Ascending aorta (tissue), 2 donors: ENCODE results near the gene NPHP3. TPM values are rescaled to one million over a fixed set of nuclear protein-coding genes. Genes with fewer than 3 reads are reported as not detected.

ENCODE experiments used
- DNase-seq, 2 donors: peaks; one replicate each; pipeline ENCODE4 v3.0.0-alpha.2; 2019; ENCODE audit warnings: low spot score in 2 of 2
- H3K27ac ChIP-seq, 2 donors: fragments of 200-600 bp; sonication (generic); one replicate each; pipeline ENCODE4 v1.5.1; 2016 to 2017; ENCODE audit warnings: mild to moderate bottlenecking in 1 of 2
- H3K27me3 ChIP-seq: fragments of 200-600 bp; sonication (generic); one replicate; pipeline ENCODE4 v1.5.1; 2017
- H3K36me3 ChIP-seq, 2 donors: fragments of 200-600 bp; sonication (generic); one replicate each; pipeline ENCODE4 v1.5.1; 2016
- H3K4me1 ChIP-seq, 2 donors: fragments of 200-600 bp; sonication (generic); one replicate each; pipeline ENCODE4 v1.5.1; 2016 to 2017; ENCODE audit warnings: mild to moderate bottlenecking in 1 of 2
- H3K4me3 ChIP-seq, 2 donors: fragments of 200-600 bp; sonication (generic); one replicate each; pipeline ENCODE4 v1.5.1; 2016 to 2017; ENCODE audit warnings: mild to moderate bottlenecking in 1 of 2
- H3K9me3 ChIP-seq, 2 donors: fragments of 200-600 bp; sonication (generic); one replicate each; pipeline ENCODE4 v1.5.1; 2016
- intact Hi-C: fragments of 100-400 bp; cut with DNase I; formaldehyde crosslinking; loops from one replicate; pipeline ENCODE4 v1.15.1; 2023
- total RNA-seq: library from RNA; depleted of rRNA; stranded (reverse); fragments of >200 nt; gene quantifications from one replicate; pipeline ENCODE4 v1.1.0, GENCODE V29; 2016
- TF ChIP-seq, protein P1 (sequence below), 3 experiments: fragments of 200-600 bp in 2 of 3; fragments of 450-650 bp in 1 of 3; sonication (generic) in 2 of 3; IDR thresholded peaks; one replicate each; pipeline ENCODE4 v1.5.1; 2016 to 2019; ENCODE audit warnings: antibody characterized with exemption in 3 of 3, mild to moderate bottlenecking in 1 of 3, moderate library complexity in 1 of 3

Gene NPHP3
- total RNA-seq, 1 donor from 2014 or later, result 11.9 TPM

DNA sequence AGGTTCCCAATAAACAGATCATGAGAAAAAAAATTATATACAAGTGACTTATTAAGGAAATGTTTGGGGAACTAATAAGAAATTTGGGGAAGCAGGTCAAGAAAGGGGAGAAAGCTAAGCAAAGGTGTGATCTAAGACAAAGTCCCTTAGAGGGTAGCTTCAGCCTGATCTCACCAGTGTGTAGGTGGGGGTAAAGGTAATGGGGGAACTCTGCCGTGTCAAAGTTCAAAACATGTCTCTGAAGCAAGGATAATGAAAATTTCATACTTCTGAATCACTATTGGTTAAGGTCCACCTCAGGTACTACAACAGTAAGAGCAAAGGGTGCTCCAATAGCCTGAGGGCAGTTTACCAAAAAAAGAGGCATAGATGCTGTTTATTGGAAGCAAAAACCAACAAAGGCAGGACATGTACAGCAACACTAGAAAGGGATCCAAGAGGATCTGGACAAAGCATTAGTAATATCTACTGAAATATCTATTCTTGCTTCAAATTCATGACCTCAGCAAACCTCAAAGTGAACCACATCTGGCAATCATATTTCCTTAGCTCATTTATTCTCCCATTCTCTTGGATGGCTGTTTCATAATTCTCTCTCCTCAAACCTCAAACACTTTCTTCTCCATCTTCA, 69.5 kb downstream of the NPHP3 start:
- TF ChIP-seq, protein P1, sequence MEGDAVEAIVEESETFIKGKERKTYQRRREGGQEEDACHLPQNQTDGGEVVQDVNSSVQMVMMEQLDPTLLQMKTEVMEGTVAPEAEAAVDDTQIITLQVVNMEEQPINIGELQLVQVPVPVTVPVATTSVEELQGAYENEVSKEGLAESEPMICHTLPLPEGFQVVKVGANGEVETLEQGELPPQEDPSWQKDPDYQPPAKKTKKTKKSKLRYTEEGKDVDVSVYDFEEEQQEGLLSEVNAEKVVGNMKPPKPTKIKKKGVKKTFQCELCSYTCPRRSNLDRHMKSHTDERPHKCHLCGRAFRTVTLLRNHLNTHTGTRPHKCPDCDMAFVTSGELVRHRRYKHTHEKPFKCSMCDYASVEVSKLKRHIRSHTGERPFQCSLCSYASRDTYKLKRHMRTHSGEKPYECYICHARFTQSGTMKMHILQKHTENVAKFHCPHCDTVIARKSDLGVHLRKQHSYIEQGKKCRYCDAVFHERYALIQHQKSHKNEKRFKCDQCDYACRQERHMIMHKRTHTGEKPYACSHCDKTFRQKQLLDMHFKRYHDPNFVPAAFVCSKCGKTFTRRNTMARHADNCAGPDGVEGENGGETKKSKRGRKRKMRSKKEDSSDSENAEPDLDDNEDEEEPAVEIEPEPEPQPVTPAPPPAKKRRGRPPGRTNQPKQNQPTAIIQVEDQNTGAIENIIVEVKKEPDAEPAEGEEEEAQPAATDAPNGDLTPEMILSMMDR (IDR thresholded peaks at IDR 0.05), result no peak
- Histone ChIP-seq H3K27me3 (no peaks in the 10 kb centered on the region), H3K9me3 (no peaks in the 10 kb centered on the region), H3K36me3 (no peaks in the 10 kb centered on the region), H3K27ac (no peak overlapping the region), H3K4me3 (no peak overlapping the region), H3K4me1 (no peaks in the 10 kb centered on the region)
- no peak for DNase-seq
- intact Hi-C loops, result no loop called here

DNA sequence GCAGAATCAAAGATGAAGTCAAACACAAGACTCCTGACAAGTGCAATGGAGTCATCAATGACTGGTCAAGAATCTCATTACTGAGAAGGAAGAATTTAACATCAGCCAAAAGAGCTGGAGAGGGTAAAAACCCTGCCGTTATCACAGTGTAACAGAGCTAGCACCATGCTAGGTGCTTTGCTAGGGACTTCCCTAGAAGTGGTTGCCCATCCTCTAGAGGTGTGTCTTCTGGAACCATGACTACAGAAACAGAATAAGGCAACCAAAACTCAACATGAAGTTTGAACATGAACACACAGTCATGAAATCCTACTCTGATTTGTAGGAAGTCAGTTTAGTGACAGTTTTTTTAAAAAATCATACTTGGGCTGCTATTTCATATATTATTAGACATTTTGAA, 72.1 kb downstream of the NPHP3 start:
- intact Hi-C loops, result no loop called here
- no peaks in the 10 kb centered on the region for H3K36me3 ChIP-seq
- H3K27ac ChIP-seq, result no peak overlapping the region
- no peaks in the 10 kb centered on the region for H3K9me3 ChIP-seq
- no peaks in the 10 kb centered on the region for H3K4me1 ChIP-seq
- no peaks in the 10 kb centered on the region for H3K27me3 ChIP-seq
- TF ChIP-seq, protein P1 (IDR thresholded peaks at IDR 0.05), result no peak
- H3K4me3 ChIP-seq, result no peak overlapping the region
- DNase-seq, result no peak

DNA sequence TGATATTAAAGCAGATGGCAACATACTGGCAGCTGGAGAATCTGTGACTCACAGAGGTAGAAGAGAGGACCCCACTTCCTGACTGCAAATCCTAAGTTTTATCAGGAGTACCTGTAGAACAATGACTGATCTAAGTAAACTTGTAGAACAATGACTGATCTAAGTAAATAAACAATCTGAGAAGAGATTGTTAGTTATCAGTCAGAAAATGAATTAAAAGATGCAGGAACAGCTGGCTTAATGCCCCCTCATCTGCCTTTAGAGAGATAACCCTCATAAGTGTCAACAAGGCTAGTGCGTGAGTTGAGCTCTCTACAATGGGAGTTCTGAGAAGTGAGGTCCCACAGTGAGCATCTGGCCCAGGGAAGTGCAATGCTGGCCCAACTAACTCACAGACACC, 77.2 kb downstream of the NPHP3 start:
- DNase-seq, result no peak
- Histone ChIP-seq H3K27ac (no peak overlapping the region), H3K4me1 (no peaks in the 10 kb centered on the region), H3K4me3 (no peak overlapping the region), H3K9me3 (no peaks in the 10 kb centered on the region), H3K27me3 (no peaks in the 10 kb centered on the region), H3K36me3 (peaks cover 0 to 12% of the 10 kb centered on the region in 2 donors)
- intact Hi-C loops, result no loop called here
- TF ChIP-seq, protein P1 (IDR thresholded peaks at IDR 0.05), result no peak

DNA sequence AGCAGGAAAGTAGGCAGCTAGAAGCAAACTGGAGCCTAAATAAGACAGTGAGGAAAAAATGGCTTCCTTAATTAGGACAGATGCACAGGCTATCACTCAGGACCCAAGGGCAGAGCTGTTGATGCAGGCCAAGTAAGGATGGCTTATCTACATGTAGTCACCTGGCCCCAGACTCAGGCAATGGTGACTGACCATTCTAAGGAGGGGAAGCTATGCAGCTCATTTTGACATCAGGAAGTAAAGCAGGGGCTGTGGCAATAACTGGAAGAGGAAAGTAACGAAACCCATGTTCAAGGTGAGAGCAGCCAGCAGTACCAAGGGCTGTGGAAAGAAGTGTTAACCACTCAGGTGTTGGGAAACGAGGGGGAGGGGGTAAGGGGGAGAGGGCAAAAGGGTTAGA, 78.8 kb downstream of the NPHP3 start:
- TF ChIP-seq, protein P1 (IDR thresholded peaks at IDR 0.05), result no peak
- intact Hi-C loops, result no loop called here
- no peaks in the 10 kb centered on the region for H3K27me3 ChIP-seq
- H3K4me3 ChIP-seq, result no peak overlapping the region
- no peak overlapping the region for H3K27ac ChIP-seq
- no peaks in the 10 kb centered on the region for H3K9me3 ChIP-seq
- H3K36me3 ChIP-seq, result peaks cover 0 to 22% of the 10 kb centered on the region in 2 donors
- no peak for DNase-seq
- no peaks in the 10 kb centered on the region for H3K4me1 ChIP-seq

DNA sequence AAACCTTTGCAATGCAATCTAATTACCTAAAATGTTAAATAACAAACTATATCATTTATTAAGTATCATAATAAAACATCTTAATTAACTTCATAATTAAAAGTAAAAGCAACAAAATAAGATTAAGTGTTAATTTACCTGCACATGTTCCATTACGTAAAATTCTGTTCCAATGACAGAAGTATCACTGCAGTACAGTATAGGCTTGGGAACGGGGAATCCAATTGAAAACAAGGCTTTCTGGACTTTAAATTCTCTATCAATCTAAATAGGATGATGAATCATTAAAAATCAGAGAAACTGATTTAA, 79.7 kb downstream of the NPHP3 start:
- intact Hi-C loops, result loop anchor here (1.0 kb wide), 1 partner anchor 106 kb away; no protein-coding TSS in a partner anchor
- no peak for DNase-seq
- peaks cover 0 to 2% of the 10 kb centered on the region in 2 donors for H3K4me1 ChIP-seq
- H3K27me3 ChIP-seq, result no peaks in the 10 kb centered on the region
- TF ChIP-seq, protein P1 (IDR thresholded peaks at IDR 0.05), result no peak
- no peaks in the 10 kb centered on the region for H3K9me3 ChIP-seq
- H3K36me3 ChIP-seq, result peaks cover 0 to 22% of the 10 kb centered on the region in 2 donors
- no peak overlapping the region for H3K4me3 ChIP-seq
- H3K27ac ChIP-seq, result no peak overlapping the region
